GM23338 (cell line): Measurements from ENCODE around the gene TNNT1. TPM values are rescaled to one million over a fixed set of nuclear protein-coding genes. Genes with fewer than 3 reads are reported as not detected.

Experiments used
- ATAC-seq: fragments of 200-7000 bp; cut with Tn5 transposase; 3 replicates; pipeline ENCODE4 v1.9.1; 2020
- DNase-seq: peaks from one replicate; pipeline ENCODE4 v3.0.0-alpha.2; 2015; ENCODE audit warnings: low spot score
- H2AFZ ChIP-seq: fragments of 200-600 bp; sonication (generic); 2 replicates; pipeline ENCODE4 v1.8.0; 2016; ENCODE audit warnings: antibody characterized with exemption, mild to moderate bottlenecking, moderate library complexity
- H3F3A ChIP-seq: fragments of 200-600 bp; sonication (generic); replicated peaks from 2 replicates; pipeline ENCODE4 v1.8.0; 2017; ENCODE audit warnings: antibody characterized with exemption, mixed run types, low read depth
- H3K27ac ChIP-seq: fragments of 200-600 bp; sonication (generic); 2 replicates; pipeline ENCODE4 v1.6.1; 2016; ENCODE audit warnings: low read depth
- H3K27me3 ChIP-seq: fragments of 200-600 bp; sonication (generic); 2 replicates; pipeline ENCODE4 v1.8.0; 2016; ENCODE audit warnings: mild to moderate bottlenecking, mixed run types, moderate library complexity; ENCODE audit not compliant: insufficient read depth
- H3K36me3 ChIP-seq: fragments of 200-600 bp; sonication (generic); 2 replicates; pipeline ENCODE4 v1.8.0; 2016; ENCODE audit warnings: mild to moderate bottlenecking; ENCODE audit not compliant: insufficient read depth
- H3K4me1 ChIP-seq: fragments of 200-600 bp; sonication (generic); 2 replicates; pipeline ENCODE4 v1.8.0; 2016; ENCODE audit warnings: mild to moderate bottlenecking, moderate library complexity; ENCODE audit not compliant: insufficient read depth
- H3K4me2 ChIP-seq: fragments of 200-600 bp; sonication (generic); 2 replicates; pipeline ENCODE4 v1.7.1; 2017; ENCODE audit warnings: mixed run types
- H3K4me3 ChIP-seq: fragments of 200-600 bp; sonication (generic); 2 replicates; pipeline ENCODE4 v1.6.1; 2016; ENCODE audit warnings: mixed run types
- H3K79me2 ChIP-seq: fragments of 200-600 bp; sonication (generic); replicated peaks from 2 replicates; pipeline ENCODE4 v1.8.0; 2017; ENCODE audit warnings: mild to moderate bottlenecking; ENCODE audit not compliant: insufficient read depth
- H3K9me2 ChIP-seq: fragments of 200-600 bp; sonication (generic); 2 replicates; pipeline ENCODE4 v1.8.0; 2017; ENCODE audit not compliant: insufficient read depth
- H4K20me1 ChIP-seq: fragments of 200-600 bp; sonication (generic); replicated peaks from 2 replicates; pipeline ENCODE4 v1.8.0; 2017; ENCODE audit warnings: mild to moderate bottlenecking; ENCODE audit not compliant: insufficient read depth
- H3K27ac Mint-ChIP-seq: 2 replicates; pipeline ENCODE4 v1.8.0; 2020; ENCODE audit warnings: inconsistent platforms, mild to moderate bottlenecking, moderate library complexity, mixed read lengths
- H3K27me3 Mint-ChIP-seq: 3 replicates; pipeline ENCODE4 v1.8.0; 2022; ENCODE audit warnings: low read depth, mild to moderate bottlenecking, moderate library complexity, mixed read lengths, inconsistent platforms; ENCODE audit not compliant: insufficient read depth, poor library complexity
- H3K36me3 Mint-ChIP-seq: 3 replicates; pipeline ENCODE4 v1.8.0; 2021; ENCODE audit warnings: low read depth, mild to moderate bottlenecking, inconsistent platforms, moderate library complexity, mixed read lengths
- H3K4me1 Mint-ChIP-seq: 3 replicates; pipeline ENCODE4 v1.8.0; 2020; ENCODE audit warnings: mild to moderate bottlenecking, inconsistent platforms, mixed read lengths
- H3K4me3 Mint-ChIP-seq: 3 replicates; pipeline ENCODE4 v1.8.0; 2021; ENCODE audit warnings: moderate library complexity, mild to moderate bottlenecking, inconsistent platforms, mixed read lengths
- H3K9me3 Mint-ChIP-seq: 3 replicates; pipeline ENCODE4 v1.8.0; 2020; ENCODE audit warnings: moderate library complexity, mild to moderate bottlenecking, inconsistent platforms, mixed read lengths
- CREB1 ChIP-seq: fragments of 250-450 bp; sonication (Bioruptor Pico); IDR thresholded peaks from 2 replicates; pipeline ENCODE4 v1.5.0; 2020; ENCODE audit warnings: low read depth, mild to moderate bottlenecking, moderate library complexity
- EZH2phosphoT487 ChIP-seq: fragments of 200-600 bp; sonication (generic); IDR thresholded peaks from one replicate; pipeline ENCODE4 v1.8.1; 2018; ENCODE audit warnings: antibody characterized with exemption; ENCODE audit not compliant: unreplicated experiment
- JUNB ChIP-seq: IDR thresholded peaks from one replicate; pipeline ENCODE4 v1.6.1; 2016; ENCODE audit warnings: antibody characterized with exemption; ENCODE audit not compliant: unreplicated experiment
- NANOG ChIP-seq: IDR thresholded peaks from 2 replicates; pipeline ENCODE4 v1.6.1; 2016; ENCODE audit warnings: antibody characterized with exemption, borderline replicate concordance
- POLR2AphosphoS5 ChIP-seq: IDR thresholded peaks from 2 replicates; pipeline ENCODE4 v1.6.1; 2016; ENCODE audit warnings: antibody characterized with exemption, low read depth
- REST ChIP-seq: IDR thresholded peaks from one replicate; pipeline ENCODE4 v1.6.1; 2018; ENCODE audit warnings: antibody characterized with exemption; ENCODE audit not compliant: unreplicated experiment
- STAT1 ChIP-seq: IDR thresholded peaks from one replicate; pipeline ENCODE4 v1.6.1; 2016; ENCODE audit warnings: antibody characterized with exemption; ENCODE audit not compliant: unreplicated experiment
- ZNF114 ChIP-seq: fragments of 250-450 bp; sonication (Bioruptor Pico); IDR thresholded peaks from 2 replicates; pipeline ENCODE4 v1.5.0; 2020; ENCODE audit warnings: mild to moderate bottlenecking, moderate library complexity
- ZNF331 ChIP-seq: fragments of 250-450 bp; sonication (Bioruptor Pico); IDR thresholded peaks from 2 replicates; pipeline ENCODE4 v1.5.0; 2020; ENCODE audit warnings: low read depth, mild to moderate bottlenecking, moderate library complexity
- polyA plus RNA-seq: library from polyadenylated mRNA; unstranded; fragments of >200 nt; fragmentation: Nextera tagmentation; extraction: Ambion mirVana; gene quantifications from 2 replicates; pipeline ENCODE4 v1.2.1, GENCODE V29; 2016
- total RNA-seq: library from RNA; depleted of rRNA; stranded (reverse); fragments of >200 nt; shearing (Covaris generic); gene quantifications from 2 replicates; pipeline ENCODE4 v1.2.3, GENCODE V29; 2014
- TF ChIP-seq, protein P1 (sequence below): IDR thresholded peaks from 2 replicates; pipeline ENCODE4 v1.6.1; 2016; ENCODE audit warnings: antibody characterized with exemption
- TF ChIP-seq, protein P2 (sequence below): fragments of 250-450 bp; sonication (Bioruptor Pico); IDR thresholded peaks from 2 replicates; pipeline ENCODE4 v1.5.0; 2020; ENCODE audit warnings: mild to moderate bottlenecking, moderate library complexity

Gene TNNT1
- total and polyA plus RNA-seq, 2 experiments from 2014 or later, result 59.3 to 150 TPM

GRCh38 chr19:55188625-55189024, 39.6 kb upstream of the TNNT1 start (continued):
- TF ChIP-seq REST, result no peak
- no peak for TF ChIP-seq POLR2AphosphoS5
- no peak for TF ChIP-seq ZNF114 (CRISPR knock-in tag)
- TF ChIP-seq EZH2phosphoT487, result no peak
- TF ChIP-seq JUNB, result no peak

- Histone ChIP-seq H4K20me1 (no peaks in the 10 kb centered on the region), H3K4me2 (no peak overlapping the region), H3K27ac (no peak overlapping the region), H3K27me3 (peaks cover 17% of the 10 kb centered on the region), H3K36me3 (no peaks in the 10 kb centered on the region), H3K9me2 (no peaks in the 10 kb centered on the region), H2AFZ (no peak overlapping the region), H3K4me1 (no peaks in the 10 kb centered on the region), H3K79me2 (no peaks in the 10 kb centered on the region), H3F3A (no peaks in the 10 kb centered on the region), H3K4me3 (no peak overlapping the region)
- Mint-ChIP-seq H3K9me3 (no peaks in the 10 kb centered on the region), H3K27ac (no peak overlapping the region), H3K4me3 (no peak overlapping the region), H3K4me1 (no peaks in the 10 kb centered on the region; the same call in 2 of the 3 replicates), H3K36me3 (no peaks in the 10 kb centered on the region), H3K27me3 (peaks cover 19% of the 10 kb centered on the region)
- DNase-seq (no peak), ATAC-seq (no peak)
- TF ChIP-seq STAT1 (no peak), JUNB (no peak), ZNF331 (CRISPR knock-in tag) (no peak), ZNF114 (CRISPR knock-in tag) (no peak), REST (no peak), CREB1 (CRISPR knock-in tag) (no peak), EZH2phosphoT487 (no peak), POLR2AphosphoS5 (no peak), NANOG (no peak)
- TF ChIP-seq, protein P1, sequence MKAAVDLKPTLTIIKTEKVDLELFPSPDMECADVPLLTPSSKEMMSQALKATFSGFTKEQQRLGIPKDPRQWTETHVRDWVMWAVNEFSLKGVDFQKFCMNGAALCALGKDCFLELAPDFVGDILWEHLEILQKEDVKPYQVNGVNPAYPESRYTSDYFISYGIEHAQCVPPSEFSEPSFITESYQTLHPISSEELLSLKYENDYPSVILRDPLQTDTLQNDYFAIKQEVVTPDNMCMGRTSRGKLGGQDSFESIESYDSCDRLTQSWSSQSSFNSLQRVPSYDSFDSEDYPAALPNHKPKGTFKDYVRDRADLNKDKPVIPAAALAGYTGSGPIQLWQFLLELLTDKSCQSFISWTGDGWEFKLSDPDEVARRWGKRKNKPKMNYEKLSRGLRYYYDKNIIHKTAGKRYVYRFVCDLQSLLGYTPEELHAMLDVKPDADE, result no peak
- TF ChIP-seq, protein P2, sequence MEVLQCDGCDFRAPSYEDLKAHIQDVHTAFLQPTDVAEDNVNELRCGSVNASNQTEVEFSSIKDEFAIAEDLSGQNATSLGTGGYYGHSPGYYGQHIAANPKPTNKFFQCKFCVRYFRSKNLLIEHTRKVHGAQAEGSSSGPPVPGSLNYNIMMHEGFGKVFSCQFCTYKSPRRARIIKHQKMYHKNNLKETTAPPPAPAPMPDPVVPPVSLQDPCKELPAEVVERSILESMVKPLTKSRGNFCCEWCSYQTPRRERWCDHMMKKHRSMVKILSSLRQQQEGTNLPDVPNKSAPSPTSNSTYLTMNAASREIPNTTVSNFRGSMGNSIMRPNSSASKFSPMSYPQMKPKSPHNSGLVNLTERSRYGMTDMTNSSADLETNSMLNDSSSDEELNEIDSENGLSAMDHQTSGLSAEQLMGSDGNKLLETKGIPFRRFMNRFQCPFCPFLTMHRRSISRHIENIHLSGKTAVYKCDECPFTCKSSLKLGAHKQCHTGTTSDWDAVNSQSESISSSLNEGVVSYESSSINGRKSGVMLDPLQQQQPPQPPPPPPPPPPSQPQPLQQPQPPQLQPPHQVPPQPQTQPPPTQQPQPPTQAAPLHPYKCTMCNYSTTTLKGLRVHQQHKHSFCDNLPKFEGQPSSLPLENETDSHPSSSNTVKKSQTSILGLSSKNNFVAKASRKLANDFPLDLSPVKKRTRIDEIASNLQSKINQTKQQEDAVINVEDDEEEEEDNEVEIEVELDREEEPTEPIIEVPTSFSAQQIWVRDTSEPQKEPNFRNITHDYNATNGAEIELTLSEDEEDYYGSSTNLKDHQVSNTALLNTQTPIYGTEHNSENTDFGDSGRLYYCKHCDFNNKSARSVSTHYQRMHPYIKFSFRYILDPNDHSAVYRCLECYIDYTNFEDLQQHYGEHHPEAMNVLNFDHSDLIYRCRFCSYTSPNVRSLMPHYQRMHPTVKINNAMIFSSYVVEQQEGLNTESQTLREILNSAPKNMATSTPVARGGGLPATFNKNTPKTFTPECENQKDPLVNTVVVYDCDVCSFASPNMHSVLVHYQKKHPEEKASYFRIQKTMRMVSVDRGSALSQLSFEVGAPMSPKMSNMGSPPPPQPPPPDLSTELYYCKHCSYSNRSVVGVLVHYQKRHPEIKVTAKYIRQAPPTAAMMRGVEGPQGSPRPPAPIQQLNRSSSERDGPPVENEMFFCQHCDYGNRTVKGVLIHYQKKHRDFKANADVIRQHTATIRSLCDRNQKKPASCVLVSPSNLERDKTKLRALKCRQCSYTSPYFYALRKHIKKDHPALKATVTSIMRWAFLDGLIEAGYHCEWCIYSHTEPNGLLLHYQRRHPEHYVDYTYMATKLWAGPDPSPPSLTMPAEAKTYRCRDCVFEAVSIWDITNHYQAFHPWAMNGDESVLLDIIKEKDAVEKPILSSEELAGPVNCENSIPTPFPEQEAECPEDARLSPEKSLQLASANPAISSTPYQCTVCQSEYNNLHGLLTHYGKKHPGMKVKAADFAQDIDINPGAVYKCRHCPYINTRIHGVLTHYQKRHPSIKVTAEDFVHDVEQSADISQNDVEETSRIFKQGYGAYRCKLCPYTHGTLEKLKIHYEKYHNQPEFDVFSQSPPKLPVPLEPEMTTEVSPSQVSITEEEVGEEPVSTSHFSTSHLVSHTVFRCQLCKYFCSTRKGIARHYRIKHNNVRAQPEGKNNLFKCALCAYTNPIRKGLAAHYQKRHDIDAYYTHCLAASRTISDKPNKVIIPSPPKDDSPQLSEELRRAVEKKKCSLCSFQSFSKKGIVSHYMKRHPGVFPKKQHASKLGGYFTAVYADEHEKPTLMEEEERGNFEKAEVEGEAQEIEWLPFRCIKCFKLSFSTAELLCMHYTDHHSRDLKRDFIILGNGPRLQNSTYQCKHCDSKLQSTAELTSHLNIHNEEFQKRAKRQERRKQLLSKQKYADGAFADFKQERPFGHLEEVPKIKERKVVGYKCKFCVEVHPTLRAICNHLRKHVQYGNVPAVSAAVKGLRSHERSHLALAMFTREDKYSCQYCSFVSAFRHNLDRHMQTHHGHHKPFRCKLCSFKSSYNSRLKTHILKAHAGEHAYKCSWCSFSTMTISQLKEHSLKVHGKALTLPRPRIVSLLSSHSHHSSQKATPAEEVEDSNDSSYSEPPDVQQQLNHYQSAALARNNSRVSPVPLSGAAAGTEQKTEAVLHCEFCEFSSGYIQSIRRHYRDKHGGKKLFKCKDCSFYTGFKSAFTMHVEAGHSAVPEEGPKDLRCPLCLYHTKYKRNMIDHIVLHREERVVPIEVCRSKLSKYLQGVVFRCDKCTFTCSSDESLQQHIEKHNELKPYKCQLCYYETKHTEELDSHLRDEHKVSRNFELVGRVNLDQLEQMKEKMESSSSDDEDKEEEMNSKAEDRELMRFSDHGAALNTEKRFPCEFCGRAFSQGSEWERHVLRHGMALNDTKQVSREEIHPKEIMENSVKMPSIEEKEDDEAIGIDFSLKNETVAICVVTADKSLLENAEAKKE (CRISPR knock-in tag), result no peak
Measured at GRCh38 chr19:55186080-55186479, 37.1 kb upstream of the TNNT1 start.
